Measurements from ENCODE around the gene ZNF862. TPM values are rescaled to one million over a fixed set of nuclear protein-coding genes. Genes with fewer than 3 reads are reported as not detected.

ZNF862 gene
- total RNA-seq, 4 donors from 2014 or later: 18.4 to 61.1 (median 22.1) TPM

GRCh38 chr7:149832332-149833041 is 5.7 kb upstream of the ZNF862 start:
- 64% methylated on average over 13 of the region's 13 CpGs for WGBS
- TF ChIP-seq POLR2AphosphoS5 (IDR thresholded peaks at IDR 0.05): no peak
- no peak for TF ChIP-seq POLR2A (IDR thresholded peaks at IDR 0.05)
- TF ChIP-seq, protein P1, sequence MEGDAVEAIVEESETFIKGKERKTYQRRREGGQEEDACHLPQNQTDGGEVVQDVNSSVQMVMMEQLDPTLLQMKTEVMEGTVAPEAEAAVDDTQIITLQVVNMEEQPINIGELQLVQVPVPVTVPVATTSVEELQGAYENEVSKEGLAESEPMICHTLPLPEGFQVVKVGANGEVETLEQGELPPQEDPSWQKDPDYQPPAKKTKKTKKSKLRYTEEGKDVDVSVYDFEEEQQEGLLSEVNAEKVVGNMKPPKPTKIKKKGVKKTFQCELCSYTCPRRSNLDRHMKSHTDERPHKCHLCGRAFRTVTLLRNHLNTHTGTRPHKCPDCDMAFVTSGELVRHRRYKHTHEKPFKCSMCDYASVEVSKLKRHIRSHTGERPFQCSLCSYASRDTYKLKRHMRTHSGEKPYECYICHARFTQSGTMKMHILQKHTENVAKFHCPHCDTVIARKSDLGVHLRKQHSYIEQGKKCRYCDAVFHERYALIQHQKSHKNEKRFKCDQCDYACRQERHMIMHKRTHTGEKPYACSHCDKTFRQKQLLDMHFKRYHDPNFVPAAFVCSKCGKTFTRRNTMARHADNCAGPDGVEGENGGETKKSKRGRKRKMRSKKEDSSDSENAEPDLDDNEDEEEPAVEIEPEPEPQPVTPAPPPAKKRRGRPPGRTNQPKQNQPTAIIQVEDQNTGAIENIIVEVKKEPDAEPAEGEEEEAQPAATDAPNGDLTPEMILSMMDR (IDR thresholded peaks at IDR 0.05): no peak
- TF ChIP-seq EP300 (IDR thresholded peaks at IDR 0.05): no peak

GRCh38 chr7:149833495-149834130 is 4.6 kb upstream of the ZNF862 start:
- Histone ChIP-seq H3K27me3 (peaks cover 21% of the 10 kb centered on the region), H3K27ac (no peak overlapping the region), H3K36me3 (no peaks in the 10 kb centered on the region), H3K4me1 (peaks cover 3% of the 10 kb centered on the region), H3K9me3 (no peaks in the 10 kb centered on the region), H3K4me3 (no peak overlapping the region)
- WGBS: 83% methylated on average over 11 of the region's 12 CpGs
- TF ChIP-seq, protein P1 (IDR thresholded peaks at IDR 0.05): no peak
- TF ChIP-seq EP300 (IDR thresholded peaks at IDR 0.05): no peak
- TF ChIP-seq POLR2AphosphoS5 (IDR thresholded peaks at IDR 0.05): no peak
- no peak for TF ChIP-seq POLR2A (IDR thresholded peaks at IDR 0.05)
- no peak for DNase-seq (ENCODE audit: low spot score in 2 of 2)

More at GRCh38 chr7:149832332-149833041, 5.7 kb upstream of the ZNF862 start:
- Histone ChIP-seq H3K4me1 (no peaks in the 10 kb centered on the region), H3K27ac (no peak overlapping the region), H3K27me3 (peaks cover 21% of the 10 kb centered on the region), H3K36me3 (no peaks in the 10 kb centered on the region), H3K4me3 (no peak overlapping the region), H3K9me3 (no peaks in the 10 kb centered on the region)
- DNase-seq (ENCODE audit: low spot score in 2 of 2): no peak

GRCh38 chr7:149834601-149835000 is 3.6 kb upstream of the ZNF862 start:
- Histone ChIP-seq H3K27ac (no peak overlapping the region), H3K36me3 (no peaks in the 10 kb centered on the region), H3K4me3 (no peak overlapping the region), H3K27me3 (peaks cover 21% of the 10 kb centered on the region), H3K9me3 (no peaks in the 10 kb centered on the region), H3K4me1 (peaks cover 11% of the 10 kb centered on the region)
- TF ChIP-seq POLR2A (IDR thresholded peaks at IDR 0.05) (no peak), POLR2AphosphoS5 (IDR thresholded peaks at IDR 0.05) (no peak), EP300 (IDR thresholded peaks at IDR 0.05) (no peak)
- TF ChIP-seq, protein P1 (IDR thresholded peaks at IDR 0.05): no peak
- DNase-seq (ENCODE audit: low spot score in 2 of 2): no peak
- 82% methylated on average over 8 of the region's 8 CpGs for WGBS

GRCh38 chr7:149836434-149836833 is 1.7 kb upstream of the ZNF862 start:
- no peaks in the 10 kb centered on the region for H3K36me3 ChIP-seq
- H3K4me3 ChIP-seq: no peak overlapping the region
- H3K4me1 ChIP-seq: peaks cover 13% of the 10 kb centered on the region
- H3K27ac ChIP-seq: no peak overlapping the region
- H3K9me3 ChIP-seq: no peaks in the 10 kb centered on the region
- TF ChIP-seq POLR2AphosphoS5 (IDR thresholded peaks at IDR 0.05) (no peak), EP300 (IDR thresholded peaks at IDR 0.05) (no peak), POLR2A (IDR thresholded peaks at IDR 0.05) (no peak)
- TF ChIP-seq, protein P1 (IDR thresholded peaks at IDR 0.05): no peak
- no peak for DNase-seq (ENCODE audit: low spot score in 2 of 2)
- peaks cover 9% of the 10 kb centered on the region for H3K27me3 ChIP-seq
- WGBS: 43% methylated on average over 1 of the region's 1 CpG

DNA sequence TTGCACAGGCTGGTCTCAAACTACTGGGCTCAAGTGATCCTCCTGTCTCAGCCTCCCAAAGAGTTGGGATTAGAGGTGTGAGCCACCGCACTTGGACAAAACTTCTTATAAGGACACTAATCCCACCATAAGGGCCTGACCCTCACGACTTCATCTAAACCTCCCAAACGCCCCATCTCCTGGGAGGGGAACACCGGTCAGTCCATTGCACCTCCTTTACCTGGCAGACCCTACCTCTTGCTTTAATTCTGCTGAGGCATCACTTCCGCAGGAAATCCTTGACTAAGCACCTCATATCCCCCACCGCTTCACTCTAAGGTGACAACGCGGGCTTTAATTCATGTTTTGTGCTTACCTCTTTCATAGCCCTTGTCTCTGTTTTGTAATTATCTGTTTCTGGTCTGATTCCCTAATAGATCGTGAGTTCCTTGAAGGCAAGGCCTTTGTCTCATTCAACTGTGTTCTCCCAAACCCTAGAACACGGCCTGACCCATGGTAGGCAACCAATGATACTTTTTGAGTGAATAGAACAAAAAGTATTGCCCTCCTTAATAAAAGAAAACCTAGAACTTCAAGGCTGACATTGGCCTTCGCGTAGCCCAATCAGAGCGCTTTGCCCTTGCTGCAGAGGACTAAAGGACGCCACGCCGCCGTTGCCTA is 481 bp upstream of the ZNF862 start:
- Histone ChIP-seq H3K36me3 (no peaks in the 10 kb centered on the region), H3K27me3 (peaks cover under 1% of the 10 kb centered on the region), H3K4me3 (peak overlapping the region; percentile 74), H3K4me1 (peaks cover 13% of the 10 kb centered on the region), H3K27ac (no peak overlapping the region), H3K9me3 (no peaks in the 10 kb centered on the region)
- 37% methylated on average over 17 of the region's 17 CpGs for WGBS
- DNase-seq (ENCODE audit: low spot score in 2 of 2): no peak
- TF ChIP-seq, protein P1 (IDR thresholded peaks at IDR 0.05): no peak
- TF ChIP-seq POLR2AphosphoS5 (IDR thresholded peaks at IDR 0.05) (no peak), EP300 (IDR thresholded peaks at IDR 0.05) (no peak), POLR2A (IDR thresholded peaks at IDR 0.05) (no peak)
